PC-9 (cell line): Measurements from ENCODE around the gene RAB35. TPM values are rescaled to one million over a fixed set of nuclear protein-coding genes. Genes with fewer than 3 reads are reported as not detected.

Experiments
- BruUV-seq: library from RNA; stranded (reverse); fragments of 400-500 nt; replicated peaks from 2 replicates; lab custom pipeline; 2021; lab: Mats Ljungman, UMichigan
- CTCF ChIA-PET: fragments of 300-600 bp; sonication (Branson Sonifier 250); formaldehyde crosslinking; loops from one replicate; lab custom pipeline; 2022; ENCODE audit warnings: antibody characterized with exemption; lab: Charles Lee
- POLR2A ChIA-PET: fragments of 300-600 bp; sonication (Branson Sonifier 250); formaldehyde crosslinking; loops from one replicate; lab custom pipeline; 2022; ENCODE audit warnings: antibody characterized with exemption; ENCODE audit not compliant: unreplicated experiment; lab: Charles Lee
- DNase-seq, 2 experiments: peaks; one replicate each; pipeline versions ENCODE4 v3.0.0 to v3.0.0-alpha.2; 2015 to 2022; ENCODE audit warnings: mixed read lengths in 1 of 2
- H2AFZ ChIP-seq: fragments of 200-600 bp; sonication (generic); 2 replicates; pipeline ENCODE4 v1.8.1; 2017; ENCODE audit warnings: antibody characterized with exemption
- H3F3A ChIP-seq: fragments of 200-600 bp; sonication (generic); 2 replicates; pipeline ENCODE4 v1.8.1; 2017; ENCODE audit warnings: antibody characterized with exemption, mild to moderate bottlenecking, low read depth; ENCODE audit not compliant: insufficient read depth
- H3K27ac ChIP-seq: fragments of 200-600 bp; sonication (generic); 2 replicates; pipeline ENCODE4 v1.6.1; 2016; ENCODE audit warnings: mixed run types
- H3K27me3 ChIP-seq: fragments of 200-600 bp; sonication (generic); 2 replicates; pipeline ENCODE4 v1.6.1; 2016; ENCODE audit warnings: low read depth, mixed run types; ENCODE audit not compliant: insufficient read depth
- H3K36me3 ChIP-seq: fragments of 200-600 bp; sonication (generic); 2 replicates; pipeline ENCODE4 v1.6.1; 2016; ENCODE audit warnings: low read depth, mixed run types
- H3K4me1 ChIP-seq: fragments of 200-600 bp; sonication (generic); replicated peaks from 2 replicates; pipeline ENCODE4 v1.6.1; 2016; ENCODE audit warnings: mixed run types; ENCODE audit not compliant: insufficient read depth
- H3K4me2 ChIP-seq: fragments of 200-600 bp; sonication (generic); 2 replicates; pipeline ENCODE4 v1.6.1; 2017; ENCODE audit warnings: mixed run types
- H3K4me3 ChIP-seq: fragments of 200-600 bp; sonication (generic); 2 replicates; pipeline ENCODE4 v1.6.1; 2016; ENCODE audit warnings: mixed run types
- H3K79me2 ChIP-seq: fragments of 200-600 bp; sonication (generic); 2 replicates; pipeline ENCODE4 v1.6.1; 2017; ENCODE audit warnings: low read depth, mixed run types
- H3K9me2 ChIP-seq: fragments of 200-600 bp; sonication (generic); 2 replicates; pipeline ENCODE4 v1.8.1; 2017; ENCODE audit warnings: mild to moderate bottlenecking; ENCODE audit not compliant: insufficient read depth
- H3K9me3 ChIP-seq: fragments of 200-600 bp; sonication (generic); 2 replicates; pipeline ENCODE4 v1.8.1; 2016; ENCODE audit warnings: low read depth; ENCODE audit not compliant: insufficient read depth
- H4K20me1 ChIP-seq: fragments of 200-600 bp; sonication (generic); 2 replicates; pipeline ENCODE4 v1.8.1; 2017; ENCODE audit not compliant: insufficient read depth
- EZH2 ChIP-seq: fragments of 200-600 bp; sonication (generic); IDR thresholded peaks from 2 replicates; pipeline ENCODE4 v1.8.0; 2017; ENCODE audit warnings: antibody characterized with exemption, low read depth
- intact Hi-C: fragments of 100-400 bp; cut with micrococcal nuclease; formaldehyde crosslinking; loops from one replicate; pipeline ENCODE4 v1.10.0; 2022; ENCODE audit not compliant: unreplicated experiment
- total RNA-seq: library from RNA; stranded (reverse); gene quantifications from 2 replicates; pipeline ENCODE4 v1.2.3, GENCODE V29; 2021
- TF ChIP-seq, protein P1 (sequence below): fragments of 200-600 bp; sonication (generic); conservative IDR thresholded peaks from 2 replicates; pipeline ENCODE4 v1.6.1; 2017; ENCODE audit warnings: mixed run types, antibody characterized with exemption, mild to moderate bottlenecking, moderate library complexity

RAB35 gene
- total RNA-seq, 1 experiment from 2014 or later = 52.0 TPM

DNA sequence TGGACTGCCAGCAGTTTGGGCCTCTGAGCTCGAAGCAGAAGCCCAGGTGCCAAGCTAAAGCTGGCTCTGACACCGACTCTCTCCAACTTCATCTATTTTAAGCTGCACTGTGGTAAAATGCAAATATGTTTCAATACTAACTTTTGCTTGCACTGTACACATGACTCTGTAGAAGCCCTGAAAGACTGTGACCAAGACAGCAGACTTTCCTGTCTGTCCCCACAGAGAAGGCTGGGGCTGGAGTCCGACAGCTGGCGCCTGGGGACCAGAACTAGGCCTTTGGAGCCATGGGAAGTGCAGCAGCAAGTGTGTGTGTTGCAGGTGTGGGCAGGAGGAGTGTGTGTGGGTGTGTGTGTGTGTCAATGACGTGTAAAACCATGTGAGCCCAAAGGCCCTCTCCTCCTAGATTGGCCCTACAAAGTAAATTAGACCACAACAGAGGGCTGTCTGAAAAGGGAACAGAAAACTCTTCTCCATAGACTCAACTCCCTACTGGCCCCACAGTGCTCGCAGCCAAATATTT, 16.4 kb upstream of the RAB35 start:
- ChIA-PET CTCF (no interaction called here), POLR2A (no interaction called here)
- Histone ChIP-seq H2AFZ (no peak overlapping the region), H3K36me3 (no peaks in the 10 kb centered on the region), H3K4me1 (no peaks in the 10 kb centered on the region), H3F3A (peaks cover 9% of the 10 kb centered on the region; the same call in 1 of the 2 replicates), H3K9me2 (no peaks in the 10 kb centered on the region), H3K27me3 (no peaks in the 10 kb centered on the region), H3K27ac (no peak overlapping the region), H3K79me2 (no peaks in the 10 kb centered on the region), H3K4me3 (no peak overlapping the region), H3K9me3 (no peaks in the 10 kb centered on the region), H4K20me1 (no peaks in the 10 kb centered on the region; the same call in 1 of the 2 replicates), H3K4me2 (no peak overlapping the region)
- no peak for DNase-seq
- TF ChIP-seq, protein P1, sequence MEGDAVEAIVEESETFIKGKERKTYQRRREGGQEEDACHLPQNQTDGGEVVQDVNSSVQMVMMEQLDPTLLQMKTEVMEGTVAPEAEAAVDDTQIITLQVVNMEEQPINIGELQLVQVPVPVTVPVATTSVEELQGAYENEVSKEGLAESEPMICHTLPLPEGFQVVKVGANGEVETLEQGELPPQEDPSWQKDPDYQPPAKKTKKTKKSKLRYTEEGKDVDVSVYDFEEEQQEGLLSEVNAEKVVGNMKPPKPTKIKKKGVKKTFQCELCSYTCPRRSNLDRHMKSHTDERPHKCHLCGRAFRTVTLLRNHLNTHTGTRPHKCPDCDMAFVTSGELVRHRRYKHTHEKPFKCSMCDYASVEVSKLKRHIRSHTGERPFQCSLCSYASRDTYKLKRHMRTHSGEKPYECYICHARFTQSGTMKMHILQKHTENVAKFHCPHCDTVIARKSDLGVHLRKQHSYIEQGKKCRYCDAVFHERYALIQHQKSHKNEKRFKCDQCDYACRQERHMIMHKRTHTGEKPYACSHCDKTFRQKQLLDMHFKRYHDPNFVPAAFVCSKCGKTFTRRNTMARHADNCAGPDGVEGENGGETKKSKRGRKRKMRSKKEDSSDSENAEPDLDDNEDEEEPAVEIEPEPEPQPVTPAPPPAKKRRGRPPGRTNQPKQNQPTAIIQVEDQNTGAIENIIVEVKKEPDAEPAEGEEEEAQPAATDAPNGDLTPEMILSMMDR = no peak
- no peak for TF ChIP-seq EZH2
- intact Hi-C loops = no loop called here
- BruUV-seq = no TSS peak

DNA sequence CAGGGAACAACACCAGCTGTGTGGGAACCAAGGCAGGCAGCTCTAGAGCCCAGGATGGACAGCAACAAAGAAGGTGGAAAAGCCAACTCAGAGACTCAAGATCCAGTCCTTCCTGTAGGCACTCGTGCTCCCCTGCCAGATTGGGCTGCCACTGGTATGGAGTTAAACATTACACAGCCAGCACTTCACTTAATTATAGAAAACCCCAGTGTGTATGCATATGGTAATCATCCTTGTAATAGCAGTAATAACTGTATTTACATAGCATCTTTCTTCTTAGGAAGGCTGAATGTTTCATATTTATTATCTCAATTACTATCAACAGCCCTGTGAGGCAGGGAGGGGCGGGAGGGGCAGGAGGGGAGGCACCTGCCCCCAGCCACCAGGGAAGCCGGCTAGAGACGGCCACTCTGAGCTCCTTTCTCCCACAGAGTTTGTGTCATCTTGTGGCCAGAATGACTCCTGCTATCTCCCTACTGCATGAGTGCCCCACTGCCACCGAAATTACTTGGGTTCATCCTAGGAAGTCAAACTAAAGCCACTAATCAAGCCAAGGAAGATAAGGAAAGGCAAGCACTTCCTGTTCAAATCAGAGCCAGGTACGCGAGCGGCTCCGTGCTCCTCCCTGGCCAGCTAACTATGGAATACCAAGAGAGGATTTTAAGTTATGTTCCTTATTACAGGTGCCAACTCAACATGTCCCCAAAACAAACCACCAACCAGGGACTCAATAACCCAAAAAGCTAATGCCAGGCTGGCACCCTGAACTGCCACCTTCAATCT, 15.7 kb upstream of the RAB35 start:
- DNase-seq = no peak
- no peak overlapping the region for H3K4me3 ChIP-seq
- no peaks in the 10 kb centered on the region for H3K9me2 ChIP-seq
- H3K27me3 ChIP-seq = no peaks in the 10 kb centered on the region
- TF ChIP-seq, protein P1 = no peak
- no peak for TF ChIP-seq EZH2
- H4K20me1 ChIP-seq = no peaks in the 10 kb centered on the region; the same call in 1 of the 2 replicates
- no peak overlapping the region for H3K27ac ChIP-seq
- ChIA-PET CTCF (no interaction called here), POLR2A (no interaction called here)
- H3K4me2 ChIP-seq = no peak overlapping the region
- H2AFZ ChIP-seq = no peak overlapping the region
- no peaks in the 10 kb centered on the region for H3K79me2 ChIP-seq
- H3K9me3 ChIP-seq = no peaks in the 10 kb centered on the region
- intact Hi-C loops = no loop called here
- H3K36me3 ChIP-seq = 0 out of 2 replicates have a peak, but pooled peaks cover 4% of the 10 kb centered on the region
- no peaks in the 10 kb centered on the region for H3K4me1 ChIP-seq
- BruUV-seq = no TSS peak
- H3F3A ChIP-seq = peaks cover 15% of the 10 kb centered on the region; the same call in 1 of the 2 replicates

DNA sequence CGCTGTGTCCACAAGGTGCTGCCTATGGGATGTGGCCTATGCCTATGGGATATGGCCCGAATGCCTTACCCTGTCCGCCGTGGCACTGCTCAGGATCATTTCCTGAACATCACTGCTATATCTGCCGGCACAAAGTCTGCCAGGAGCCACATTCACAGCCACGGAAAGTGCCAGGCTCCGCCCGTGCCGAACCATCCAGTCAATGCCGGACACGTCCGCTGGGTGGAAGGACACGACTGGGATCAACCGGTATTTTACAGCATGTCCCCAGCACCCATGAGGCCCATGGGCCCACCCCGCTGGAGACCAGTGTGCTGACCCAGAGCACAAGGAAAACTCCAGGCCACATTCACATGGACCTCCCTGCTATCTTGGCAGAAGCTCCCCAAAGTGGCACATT, 14.6 kb upstream of the RAB35 start:
- DNase-seq = no peak
- no TSS peak for BruUV-seq
- no peaks in the 10 kb centered on the region for H3K9me2 ChIP-seq
- intact Hi-C loops = no loop called here
- H3K4me3 ChIP-seq = no peak overlapping the region
- H3K27me3 ChIP-seq = no peaks in the 10 kb centered on the region
- TF ChIP-seq, protein P1 = no peak
- no peak for TF ChIP-seq EZH2
- H4K20me1 ChIP-seq = no peaks in the 10 kb centered on the region; the same call in 1 of the 2 replicates
- H3K27ac ChIP-seq = no peak overlapping the region
- no peak overlapping the region for H2AFZ ChIP-seq
- H3K4me2 ChIP-seq = no peak overlapping the region
- 0 out of 2 replicates have a peak, but pooled peaks cover 5% of the 10 kb centered on the region for H3K36me3 ChIP-seq
- no peaks in the 10 kb centered on the region for H3K79me2 ChIP-seq
- no peaks in the 10 kb centered on the region for H3K9me3 ChIP-seq
- no peaks in the 10 kb centered on the region for H3K4me1 ChIP-seq
- CTCF ChIA-PET = no interaction called here
- POLR2A ChIA-PET = no interaction called here
- H3F3A ChIP-seq = peaks cover 19% of the 10 kb centered on the region; the same call in 1 of the 2 replicates
